Liver (tissue), 9 donors: ENCODE measurements around the gene HDAC5. TPM values are rescaled to one million over a fixed set of nuclear protein-coding genes. Genes with fewer than 3 reads are reported as not detected.

Experiments used
- DNase-seq: peaks from one replicate; pipeline ENCODE4 v3.0.0-alpha.2; 2017; ENCODE audit warnings: low spot score
- H3K27ac ChIP-seq, 2 donors: one replicate each; pipeline ENCODE4 v1.7.0; 2013; ENCODE audit warnings: inconsistent platforms in 2 of 2, low read length in 2 of 2, control low read depth in 1 of 2, low read depth in 1 of 2, mild to moderate bottlenecking in 1 of 2
- H3K27me3 ChIP-seq, 4 donors: one replicate each; pipeline versions ENCODE4 v1.6.1 to v1.7.0; 2013; ENCODE audit warnings: low read length in 3 of 4, inconsistent platforms in 1 of 4, mild to moderate bottlenecking in 1 of 4, moderate library complexity in 1 of 4; ENCODE audit not compliant: control insufficient read depth in 4 of 4, insufficient read depth in 4 of 4
- H3K36me3 ChIP-seq, 4 donors: one replicate each; pipeline versions ENCODE4 v1.6.1 to v1.7.0; 2013; ENCODE audit warnings: low read length in 3 of 4, mild to moderate bottlenecking in 3 of 4, low read depth in 1 of 4, moderate library complexity in 1 of 4; ENCODE audit not compliant: control insufficient read depth in 4 of 4, insufficient read depth in 3 of 4
- H3K4me1 ChIP-seq, 4 donors: one replicate each; pipeline versions ENCODE4 v1.6.1 to v1.7.0; 2013; ENCODE audit warnings: low read length in 3 of 4, mild to moderate bottlenecking in 3 of 4, moderate library complexity in 1 of 4; ENCODE audit not compliant: control insufficient read depth in 4 of 4, insufficient read depth in 4 of 4
- H3K4me3 ChIP-seq, 3 donors: one replicate each; pipeline versions ENCODE4 v1.6.1 to v1.7.0; 2013; ENCODE audit warnings: low read length in 3 of 3, control low read depth in 1 of 3, low read depth in 1 of 3, mild to moderate bottlenecking in 1 of 3
- H3K9ac ChIP-seq, 2 donors: one replicate each; pipeline ENCODE4 v1.7.0; 2013; ENCODE audit warnings: low read length in 2 of 2, mild to moderate bottlenecking in 2 of 2, moderate library complexity in 2 of 2, control low read depth in 1 of 2, low read depth in 1 of 2
- H3K9me3 ChIP-seq, 4 donors: one replicate each; pipeline versions ENCODE4 v1.6.1 to v1.7.0; 2013; ENCODE audit warnings: low read length in 3 of 4; ENCODE audit not compliant: control insufficient read depth in 4 of 4
- ATF3 ChIP-seq: IDR thresholded peaks from 2 replicates; pipeline ENCODE4 v1.6.1; 2016; ENCODE audit warnings: antibody characterized with exemption
- FOXA2 ChIP-seq: IDR thresholded peaks from 2 replicates; pipeline ENCODE4 v1.6.1; 2016; ENCODE audit warnings: antibody characterized with exemption
- GABPA ChIP-seq, 2 donors: IDR thresholded peaks in 1 of 2; conservative IDR thresholded peaks in 1 of 2; 2 replicates each; pipeline ENCODE4 v1.6.1; 2016; ENCODE audit warnings: antibody characterized with exemption in 2 of 2, mild to moderate bottlenecking in 1 of 2, moderate library complexity in 1 of 2
- HNF4A ChIP-seq, 2 donors: conservative IDR thresholded peaks; 2 replicates each; pipeline ENCODE4 v1.6.1; 2016; ENCODE audit warnings: antibody characterized with exemption in 2 of 2, mild to moderate bottlenecking in 2 of 2
- HNF4G ChIP-seq: IDR thresholded peaks from 2 replicates; pipeline ENCODE4 v1.6.1; 2016; ENCODE audit warnings: antibody characterized with exemption
- JUND ChIP-seq, 2 donors: IDR thresholded peaks; 2 replicates each; pipeline ENCODE4 v1.6.1; 2016; ENCODE audit warnings: antibody characterized with exemption in 2 of 2
- MAX ChIP-seq: IDR thresholded peaks from 2 replicates; pipeline ENCODE4 v1.6.1; 2016; ENCODE audit warnings: antibody characterized with exemption
- RAD21 ChIP-seq, 2 donors: IDR thresholded peaks; 2 replicates each; pipeline ENCODE4 v1.6.1; 2016; ENCODE audit warnings: antibody characterized with exemption in 2 of 2, mild to moderate bottlenecking in 2 of 2
- REST ChIP-seq: IDR thresholded peaks from 2 replicates; pipeline ENCODE4 v1.6.1; 2016; ENCODE audit warnings: antibody characterized with exemption, mild to moderate bottlenecking
- SP1 ChIP-seq: IDR thresholded peaks from 2 replicates; pipeline ENCODE4 v1.6.1; 2018; ENCODE audit warnings: antibody characterized with exemption, mild to moderate bottlenecking
- YY1 ChIP-seq: IDR thresholded peaks from 2 replicates; pipeline ENCODE4 v1.6.1; 2016; ENCODE audit warnings: antibody characterized with exemption, mild to moderate bottlenecking
- ZBTB33 ChIP-seq: IDR thresholded peaks from 2 replicates; pipeline ENCODE4 v1.6.1; 2016; ENCODE audit warnings: antibody characterized with exemption
- WGBS: extraction: QIAGEN DNeasy Blood & Tissue Kit; methylation state at CpG from one replicate; pipeline ENCODE4 v1.1.7; 2013; 5-methylcytosine and 5-hydroxymethylcytosine counted together
- polyA plus RNA-seq, 2 donors: library from polyadenylated mRNA; stranded (reverse) in 1 of 2; unstranded in 1 of 2; fragments of 200-250 nt in 1 of 2; fragments of >200 nt in 1 of 2; fragmentation: Nextera tagmentation in 1 of 2; extraction: Ambion mirVana in 1 of 2; gene quantifications; one replicate each; pipeline versions ENCODE4 v1.2.1 to v1.2.3, GENCODE V29; 2013 to 2015
- total RNA-seq, 2 donors: library from RNA; depleted of rRNA; stranded (reverse); fragments of >200 nt; gene quantifications; one replicate each; pipeline ENCODE4 v1.2.3, GENCODE V29; 2014
- donor health status: healthy.
- donor health status: healthy.
- donor health status: healthy.
- donor health status: healthy.
- donor health status: healthy.

HDAC5 gene
- total and polyA plus RNA-seq, 4 donors: 5.8 to 20.3 (median 14.4) TPM

- Histone ChIP-seq H3K9me3 (no peaks in the 10 kb centered on the region), H3K27ac (no peak overlapping the region), H3K4me1 (peaks cover 5 to 12% (median 11%) of the 10 kb centered on the region in 4 donors), H3K9ac (no peak overlapping the region), H3K36me3 (no peaks in the 10 kb centered on the region), H3K4me3 (no peak overlapping the region), H3K27me3 (no peaks in the 10 kb centered on the region)
- TF ChIP-seq SP1 (no peak), ZBTB33 (no peak), MAX (no peak), FOXA2 (no peak), RAD21 (IDR thresholded peaks at IDR 0.05) (no peak), JUND (IDR thresholded peaks at IDR 0.05) (peak in 1 of 2 donors; percentile 23), ATF3 (no peak), REST (no peak)
- WGBS: 19% methylated on average over 20 of the region's 20 CpGs
- DNase-seq: no peak
Measured at GRCh38 chr17:44137891-44138709, 14.7 kb upstream of the HDAC5 start.

- Histone ChIP-seq H3K4me3 (no peak overlapping the region), H3K27me3 (no peaks in the 10 kb centered on the region), H3K36me3 (no peaks in the 10 kb centered on the region), H3K9me3 (no peaks in the 10 kb centered on the region), H3K9ac (no peak overlapping the region), H3K27ac (no peak overlapping the region), H3K4me1 (no peaks in the 10 kb centered on the region)
- TF ChIP-seq ATF3: no peak
- TF ChIP-seq GABPA (IDR thresholded peaks at IDR 0.05 in 1 of 2, conservative IDR thresholded peaks at IDR 0.05 in 1 of 2): no peak
- no peak for TF ChIP-seq REST
- no peak for TF ChIP-seq MAX
- no peak for TF ChIP-seq YY1
- no peak for TF ChIP-seq JUND (IDR thresholded peaks at IDR 0.05)
- TF ChIP-seq FOXA2: no peak
- no peak for TF ChIP-seq HNF4G
- TF ChIP-seq HNF4A (conservative IDR thresholded peaks at IDR 0.05): no peak
- no peak for DNase-seq
- 92% methylated on average over 9 of the region's 9 CpGs for WGBS
Measured at GRCh38 chr17:44134752-44135568, 11.5 kb upstream of the HDAC5 start.
